HG02798 (cell line): ENCODE data around the gene ZMYND12.
A peak's percentile ranks its signal among the peaks of the same experiment; 100 is the strongest.

Experiments used
- ATAC-seq: cut with Tn5 transposase; IDR thresholded peaks from one replicate; pipeline ENCODE4 v1.9.1; 2021; ENCODE audit warnings: mild to moderate bottlenecking; ENCODE audit not compliant: unreplicated experiment, poor library complexity

Gene ZMYND12

DNA sequence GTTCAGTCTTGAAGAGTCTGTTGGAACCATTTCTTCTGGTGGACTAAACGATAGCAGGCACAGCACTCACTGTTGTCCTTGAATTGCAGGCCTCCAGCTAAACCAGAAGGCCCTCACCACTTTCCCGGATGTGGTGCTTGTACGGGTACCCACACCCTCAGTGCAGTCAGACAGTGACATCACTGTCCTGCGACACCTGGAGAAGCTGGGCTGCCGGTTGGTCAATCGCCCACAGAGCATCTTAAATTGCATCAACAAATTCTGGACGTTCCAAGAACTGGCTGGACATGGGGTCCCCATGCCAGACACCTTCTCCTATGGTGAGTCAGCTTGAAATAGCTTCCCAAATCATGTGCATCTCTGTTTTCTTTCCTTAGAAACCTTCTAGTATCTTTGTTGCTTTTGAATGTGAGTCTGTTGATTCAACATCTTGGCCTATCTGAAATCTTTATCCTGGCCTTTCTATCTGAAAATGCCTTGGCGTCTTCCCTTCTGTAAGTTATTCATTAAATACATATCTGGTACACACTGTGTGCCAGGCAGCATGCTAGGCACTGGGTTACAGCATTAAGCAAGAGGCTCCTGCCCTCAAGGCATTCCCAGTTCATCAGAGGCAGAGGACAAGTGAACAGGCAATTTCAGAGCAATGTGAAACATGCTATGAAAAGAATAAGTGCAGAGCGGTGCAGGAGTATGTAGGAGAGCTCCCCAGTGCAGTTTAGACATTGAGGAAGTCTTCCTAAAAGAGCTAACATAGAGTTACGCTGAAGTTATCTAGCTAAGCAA lies 56.3 kb downstream of the ZMYND12 start:
- ATAC-seq, result no peak

DNA sequence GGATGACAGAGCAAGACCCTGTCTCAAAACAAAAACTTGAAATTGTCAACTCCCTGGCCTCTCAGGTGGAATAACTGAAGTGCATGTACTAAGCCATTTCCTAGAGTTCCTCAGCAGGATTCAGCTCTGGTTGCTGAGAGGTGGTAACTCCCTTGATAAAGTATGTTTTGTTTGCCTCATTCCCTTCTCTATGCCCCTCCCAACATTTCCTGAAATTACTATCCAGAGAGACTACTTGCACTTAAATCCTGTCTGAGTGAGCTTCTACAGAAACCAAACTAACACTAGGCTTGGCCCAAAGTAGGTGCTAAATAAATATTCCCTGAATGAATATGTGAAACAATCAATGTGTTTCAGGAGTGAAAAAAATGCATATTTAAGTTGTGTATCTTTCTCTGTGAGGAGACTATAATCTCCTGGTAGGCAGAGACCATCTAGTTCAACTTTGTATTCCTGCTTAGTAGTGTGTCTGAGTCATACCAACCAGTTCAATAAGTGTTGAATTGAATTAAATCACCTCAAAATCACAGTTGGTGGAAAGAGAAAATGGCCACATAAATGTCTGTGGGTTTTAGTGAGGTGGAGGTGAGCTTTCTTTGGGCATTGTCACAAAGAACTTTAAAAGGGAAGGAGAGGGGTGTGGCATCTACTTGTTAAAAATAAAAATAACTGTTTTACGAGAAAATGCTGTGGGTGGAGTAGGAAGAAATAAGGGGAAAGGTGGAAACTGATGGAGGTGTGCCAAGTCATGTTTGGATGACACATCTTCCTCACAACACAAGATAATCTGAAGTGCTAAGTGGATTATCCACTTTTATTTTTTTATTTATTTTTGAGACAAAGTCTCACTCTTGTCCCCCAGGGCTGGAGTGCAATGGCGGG lies 62.6 kb downstream of the ZMYND12 start:
- ATAC-seq, result no peak

DNA sequence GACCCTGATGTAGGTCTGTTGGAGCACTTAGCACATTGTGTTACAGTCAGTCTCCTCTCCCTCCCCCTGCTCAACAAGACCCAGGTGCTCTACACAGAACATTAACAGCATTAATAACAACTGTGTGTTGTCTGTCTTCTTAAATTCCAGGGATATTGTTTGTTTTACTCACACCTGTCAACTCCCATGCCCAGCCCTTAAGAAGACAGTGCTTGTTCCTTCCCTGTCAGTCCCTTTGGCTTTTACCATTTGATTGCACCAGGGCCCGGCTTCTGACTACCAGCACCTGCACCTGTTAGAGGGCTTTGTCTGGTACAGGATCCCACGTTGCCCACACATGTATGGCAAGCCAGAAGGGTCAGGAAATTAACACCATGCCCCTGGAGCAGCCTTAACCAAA lies 63.6 kb downstream of the ZMYND12 start:
- ATAC-seq, result no peak

DNA sequence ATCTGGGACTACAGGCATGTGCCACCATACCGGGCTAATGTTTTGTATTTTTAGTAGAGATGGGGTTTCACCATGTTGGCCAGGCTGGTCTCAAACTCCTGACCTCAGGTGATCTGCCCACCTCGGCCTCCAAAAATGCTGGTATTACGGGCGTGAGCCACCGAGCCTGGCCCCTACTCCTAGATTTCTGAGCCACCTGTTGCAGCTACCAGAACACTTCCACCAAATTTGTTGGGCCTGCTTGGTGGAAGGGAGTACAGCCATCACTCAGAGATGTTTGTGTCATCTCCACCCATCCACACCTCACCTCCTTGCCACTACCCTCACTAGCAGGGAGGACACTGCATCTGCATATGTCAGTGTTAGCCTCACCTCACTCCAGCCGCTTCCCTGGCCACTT lies 69.8 kb downstream of the ZMYND12 start:
- ATAC-seq, result no peak

DNA sequence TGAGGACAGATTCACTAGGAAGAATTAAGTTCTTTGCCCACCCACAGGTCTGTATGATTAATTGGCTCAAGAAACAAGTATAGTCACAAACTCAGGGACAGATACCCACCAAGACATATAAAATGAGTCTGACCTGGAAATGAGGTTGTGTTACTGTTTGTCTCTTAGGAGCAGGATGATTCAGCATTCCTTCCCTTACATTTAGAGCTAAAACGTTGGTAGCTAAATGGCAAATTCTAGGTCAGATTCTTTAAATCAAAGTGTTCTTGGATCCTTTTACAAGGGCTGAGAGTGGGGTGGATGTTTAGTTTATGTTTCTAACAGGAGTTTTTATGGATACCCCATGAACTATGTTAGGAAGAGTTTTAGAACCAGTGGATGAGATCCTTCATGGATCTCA lies 70.5 kb downstream of the ZMYND12 start:
- ATAC-seq, result no peak

DNA sequence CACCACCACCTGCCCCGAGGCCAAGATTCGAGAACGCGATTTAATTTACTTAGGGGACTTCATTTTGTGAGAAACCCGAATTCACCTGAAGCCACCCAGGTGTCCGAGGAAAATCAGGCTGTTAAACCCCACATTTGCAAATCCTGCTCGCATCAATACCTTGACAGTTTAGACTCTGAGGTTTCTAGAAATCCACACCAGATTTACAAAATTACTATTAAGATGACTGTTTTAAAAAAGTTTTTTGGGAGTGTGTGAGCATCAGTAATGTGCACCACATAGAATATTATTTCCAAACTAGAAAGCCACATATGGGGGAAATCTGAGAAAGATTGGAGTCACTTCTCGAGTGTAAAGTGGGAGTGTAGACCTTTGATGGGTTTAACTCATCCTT lies 74.5 kb downstream of the ZMYND12 start:
- ATAC-seq, result no peak

DNA sequence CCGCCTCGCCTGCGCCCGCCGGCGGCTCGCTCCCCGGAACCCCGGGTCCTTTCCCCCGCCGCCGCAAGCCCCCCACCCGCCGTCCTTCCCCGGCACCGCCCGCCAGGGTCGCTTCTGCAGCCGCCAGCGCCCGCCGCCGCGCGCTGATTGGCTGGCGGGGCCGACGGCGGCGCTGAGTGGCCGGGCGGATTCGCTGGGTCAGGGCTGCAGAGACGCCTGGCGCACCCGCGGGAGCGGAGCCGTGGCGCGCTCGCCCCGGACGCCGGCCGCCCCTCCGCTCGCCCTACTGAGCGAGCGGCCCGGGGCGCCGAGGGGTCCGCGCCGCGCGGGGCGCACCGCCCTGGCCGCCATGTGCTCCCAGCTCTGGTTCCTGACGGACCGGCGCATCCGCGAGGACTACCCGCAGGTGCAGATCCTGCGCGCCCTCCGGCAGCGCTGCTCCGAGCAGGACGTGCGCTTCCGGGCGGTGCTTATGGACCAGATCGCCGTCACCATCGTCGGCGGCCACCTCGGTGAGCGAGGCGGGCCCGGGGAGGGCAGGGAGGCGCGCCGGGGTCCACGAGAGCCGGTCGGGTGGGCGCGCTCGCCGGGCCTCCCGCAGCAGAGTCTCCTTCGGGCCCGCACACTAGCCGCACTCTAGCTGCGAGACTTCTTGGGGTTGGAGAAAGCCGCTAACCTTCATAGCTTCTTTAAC lies 75.1 kb downstream of the ZMYND12 start, which contains the start of gene RIMKLA:
Gene RIMKLA (plus strand): TSS at position 207 of the 694 bp plus-strand sequence. CDS start 143 bp downstream, at position 350.
- ATAC-seq, result peak; percentile 89
